Measurements from ENCODE around the gene RMI2. TPM values are rescaled to one million over a fixed set of nuclear protein-coding genes. Genes with fewer than 3 reads are reported as not detected.

Gene RMI2
- total RNA-seq, 3 donors from 2014 or later = 0.16 to 1.6 (median 0.33) TPM

GRCh38 chr16:11384956-11385586, 39.8 kb downstream of the RMI2 start:
- H3K9me3 ChIP-seq = no peaks in the 10 kb centered on the region
- no peak for DNase-seq (ENCODE audit: low spot score in 2 of 2)
- H3K36me3 ChIP-seq = no peaks in the 10 kb centered on the region
- H3K27ac ChIP-seq = no peak overlapping the region
- no peak for TF ChIP-seq POLR2AphosphoS5 (IDR thresholded peaks at IDR 0.05)
- no peak for TF ChIP-seq POLR2A (IDR thresholded peaks at IDR 0.05)
- TF ChIP-seq CTCF (IDR thresholded peaks at IDR 0.05) = no peak
- no peak overlapping the region for H3K4me3 ChIP-seq
- no peaks in the 10 kb centered on the region for H3K27me3 ChIP-seq
- intact Hi-C loops (cut with DNase I; ENCODE audit: low total_unique reads) = no loop called here
- H3K4me1 ChIP-seq = no peaks in the 10 kb centered on the region

GRCh38 chr16:11386054-11386680, 40.9 kb downstream of the RMI2 start:
- Histone ChIP-seq H3K36me3 (no peaks in the 10 kb centered on the region), H3K27me3 (no peaks in the 10 kb centered on the region), H3K4me1 (no peaks in the 10 kb centered on the region), H3K9me3 (no peaks in the 10 kb centered on the region), H3K4me3 (no peak overlapping the region), H3K27ac (no peak overlapping the region)
- TF ChIP-seq CTCF (IDR thresholded peaks at IDR 0.05) (no peak), POLR2A (IDR thresholded peaks at IDR 0.05) (no peak), POLR2AphosphoS5 (IDR thresholded peaks at IDR 0.05) (no peak)
- DNase-seq (ENCODE audit: low spot score in 2 of 2) = no peak
- intact Hi-C loops (cut with DNase I; ENCODE audit: low total_unique reads) = no loop called here

DNA sequence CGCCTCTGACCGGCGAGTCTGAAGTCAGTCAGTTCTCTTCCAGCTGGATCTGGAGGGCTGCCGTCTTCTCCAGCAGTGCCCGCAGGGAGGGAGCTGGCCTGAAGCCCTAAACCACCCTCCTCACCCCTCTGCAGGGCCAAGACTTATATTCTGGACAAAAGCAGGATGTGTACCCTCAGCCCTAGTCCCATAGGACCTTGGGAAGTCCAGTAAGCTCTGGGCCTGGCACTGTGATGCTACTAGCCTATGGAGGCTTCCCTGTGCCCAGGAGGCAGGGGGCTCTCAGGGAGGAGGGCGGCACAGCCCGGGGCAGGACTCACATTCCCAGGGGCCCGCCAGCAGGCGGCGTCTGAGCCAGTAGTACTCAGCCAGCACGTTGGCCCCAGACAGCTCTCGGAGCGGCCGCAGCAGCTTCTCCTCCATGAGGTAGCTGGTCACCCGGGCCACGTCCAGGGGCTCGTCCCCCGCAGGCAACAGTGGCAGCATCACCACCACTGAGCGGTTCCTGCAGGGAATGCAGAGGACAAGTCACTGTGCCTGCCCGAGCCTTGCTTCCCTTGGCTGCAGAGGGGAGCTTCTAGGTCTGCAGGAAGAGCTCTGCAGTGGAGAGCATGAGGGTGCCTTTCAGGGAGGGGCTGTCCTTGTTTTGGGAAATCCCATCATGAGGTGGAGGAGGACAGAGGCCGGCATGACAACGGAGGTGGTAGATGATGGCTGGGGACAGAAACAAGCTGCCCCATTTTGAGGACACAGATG, 41.7 kb downstream of the RMI2 start:
- no peak for DNase-seq (ENCODE audit: low spot score in 2 of 2)
- no peak overlapping the region for H3K27ac ChIP-seq
- TF ChIP-seq POLR2AphosphoS5 (IDR thresholded peaks at IDR 0.05) = no peak
- TF ChIP-seq CTCF (IDR thresholded peaks at IDR 0.05) = no peak
- no peak for TF ChIP-seq POLR2A (IDR thresholded peaks at IDR 0.05)
- no peaks in the 10 kb centered on the region for H3K27me3 ChIP-seq
- H3K4me1 ChIP-seq = no peaks in the 10 kb centered on the region
- no peaks in the 10 kb centered on the region for H3K36me3 ChIP-seq
- intact Hi-C loops (cut with DNase I; ENCODE audit: low total_unique reads) = no loop called here
- H3K9me3 ChIP-seq = no peaks in the 10 kb centered on the region
- no peak overlapping the region for H3K4me3 ChIP-seq

GRCh38 chr16:11389083-11389482, 43.8 kb downstream of the RMI2 start:
- intact Hi-C loops (cut with DNase I; ENCODE audit: low total_unique reads) = no loop called here
- H3K27ac ChIP-seq = no peak overlapping the region
- no peak for TF ChIP-seq CTCF (IDR thresholded peaks at IDR 0.05)
- H3K36me3 ChIP-seq = no peaks in the 10 kb centered on the region
- H3K27me3 ChIP-seq = no peaks in the 10 kb centered on the region
- H3K4me1 ChIP-seq = no peaks in the 10 kb centered on the region
- H3K4me3 ChIP-seq = no peak overlapping the region
- no peak for DNase-seq (ENCODE audit: low spot score in 2 of 2)
- H3K9me3 ChIP-seq = no peaks in the 10 kb centered on the region

Data from breast epithelium (tissue), 4 donors.